HCT116 (cell line): ENCODE measurements around the gene HEATR3.

ENCODE experiments used
- CEBPB ChIP-seq: IDR thresholded peaks from 2 replicates; pipeline ENCODE4 v1.6.1; 2012; ENCODE audit warnings: low read depth
- CTCF ChIP-seq, 3 experiments: fragments of 200-600 bp in 1 of 3; sonication (generic) in 1 of 3; IDR thresholded peaks in 2 of 3; conservative IDR thresholded peaks in 1 of 3; 2 replicates each; pipeline ENCODE4 v1.5.1; 2012 to 2017; ENCODE audit warnings: low read depth in 2 of 3, low read length in 2 of 3, antibody characterized with exemption in 1 of 3, borderline replicate concordance in 1 of 3, control low read depth in 1 of 3, mild to moderate bottlenecking in 1 of 3, mixed read lengths in 1 of 3, mixed run types in 1 of 3, moderate library complexity in 1 of 3; ENCODE audit not compliant: insufficient read depth in 1 of 3
- EZH2phosphoT487 ChIP-seq: fragments of 200-600 bp; IDR thresholded peaks from 2 replicates; pipeline ENCODE4 v1.6.1; 2018; ENCODE audit warnings: antibody characterized with exemption, borderline replicate concordance
- POLR2A ChIP-seq: IDR thresholded peaks from 2 replicates; pipeline ENCODE4 v1.7.0; 2011; ENCODE audit warnings: borderline replicate concordance; ENCODE audit not compliant: insufficient read depth, insufficient read length; ENCODE audit errors: extremely low read depth
- POLR2AphosphoS5 ChIP-seq: IDR thresholded peaks from 2 replicates; pipeline ENCODE4 v1.6.1; 2011; ENCODE audit warnings: mild to moderate bottlenecking, low read depth, low read length, moderate library complexity
- RAD21 ChIP-seq: IDR thresholded peaks from 2 replicates; pipeline ENCODE4 v1.6.1; 2012; ENCODE audit warnings: low read depth, mild to moderate bottlenecking
- SIN3A ChIP-seq: IDR thresholded peaks from 2 replicates; pipeline ENCODE4 v1.6.1; 2012; ENCODE audit warnings: low read depth
- YY1 ChIP-seq: IDR thresholded peaks from 2 replicates; pipeline ENCODE4 v1.6.1; 2011; ENCODE audit warnings: low read length, low read depth, moderate library complexity, mild to moderate bottlenecking; ENCODE audit not compliant: insufficient replicate concordance; ENCODE audit errors: extremely low read depth
- ZNF274 ChIP-seq: fragments of 200-500 bp; sonication (Bioruptor generic); IDR thresholded peaks from 2 replicates; pipeline ENCODE4 v1.6.1; 2014; ENCODE audit warnings: mild to moderate bottlenecking, low read depth, low read length, inconsistent platforms

- TF ChIP-seq POLR2A, result no peak
- no peak for TF ChIP-seq CTCF (IDR thresholded peaks at IDR 0.05 in 2 of 3, conservative IDR thresholded peaks at IDR 0.05 in 1 of 3; ENCODE audit: borderline replicate concordance in 1 of 3, insufficient read depth in 1 of 3, low read depth in 2 of 3, low read length in 2 of 3)
- no peak for TF ChIP-seq POLR2AphosphoS5
- TF ChIP-seq CEBPB, result no peak
- no peak for TF ChIP-seq SIN3A
- no peak; the same call in 1 of the 2 replicates for TF ChIP-seq RAD21
- no peak for TF ChIP-seq EZH2phosphoT487
- no peak for TF ChIP-seq YY1
- TF ChIP-seq ZNF274, result no peak
Measured at GRCh38 chr16:50136399-50136798, 70.6 kb downstream of the HEATR3 start.
